ENCODE results near the gene KCTD16.

GRCh38 chr5:144295284-144295683 is 124.6 kb downstream of the KCTD16 start:
- no peak for TF ChIP-seq TAF1 (IDR thresholded peaks at IDR 0.05; ENCODE audit: borderline replicate concordance, low read depth, low read length)
- no peak for TF ChIP-seq CTCF (IDR thresholded peaks at IDR 0.05)
- TF ChIP-seq REST (IDR thresholded peaks at IDR 0.05; ENCODE audit: low read depth, low read length): no peak
- no peak for TF ChIP-seq TEAD4 (IDR thresholded peaks at IDR 0.05; ENCODE audit: borderline replicate concordance, insufficient read depth)
- no peak for TF ChIP-seq POLR2AphosphoS5 (IDR thresholded peaks at IDR 0.05; ENCODE audit: low read depth, low read length)
- TF ChIP-seq PBX3 (IDR thresholded peaks at IDR 0.05): no peak
- no peak for TF ChIP-seq NFIC (IDR thresholded peaks at IDR 0.05; ENCODE audit: borderline replicate concordance)
- no peak for TF ChIP-seq EZH2phosphoT487 (IDR thresholded peaks at IDR 0.05; ENCODE audit: borderline replicate concordance, low read depth)

All from SK-N-SH (cell line).